Measurements from ENCODE around the gene CISTR. TPM values are rescaled to one million over a fixed set of nuclear protein-coding genes. Genes with fewer than 3 reads are reported as not detected.
A peak's percentile ranks its signal among the peaks of the same experiment; 100 is the strongest.

Gene CISTR
- total and polyA plus RNA-seq, 2 donors (not counting 1 experiment from before 2014, with no cell fraction given): not detected

DNA sequence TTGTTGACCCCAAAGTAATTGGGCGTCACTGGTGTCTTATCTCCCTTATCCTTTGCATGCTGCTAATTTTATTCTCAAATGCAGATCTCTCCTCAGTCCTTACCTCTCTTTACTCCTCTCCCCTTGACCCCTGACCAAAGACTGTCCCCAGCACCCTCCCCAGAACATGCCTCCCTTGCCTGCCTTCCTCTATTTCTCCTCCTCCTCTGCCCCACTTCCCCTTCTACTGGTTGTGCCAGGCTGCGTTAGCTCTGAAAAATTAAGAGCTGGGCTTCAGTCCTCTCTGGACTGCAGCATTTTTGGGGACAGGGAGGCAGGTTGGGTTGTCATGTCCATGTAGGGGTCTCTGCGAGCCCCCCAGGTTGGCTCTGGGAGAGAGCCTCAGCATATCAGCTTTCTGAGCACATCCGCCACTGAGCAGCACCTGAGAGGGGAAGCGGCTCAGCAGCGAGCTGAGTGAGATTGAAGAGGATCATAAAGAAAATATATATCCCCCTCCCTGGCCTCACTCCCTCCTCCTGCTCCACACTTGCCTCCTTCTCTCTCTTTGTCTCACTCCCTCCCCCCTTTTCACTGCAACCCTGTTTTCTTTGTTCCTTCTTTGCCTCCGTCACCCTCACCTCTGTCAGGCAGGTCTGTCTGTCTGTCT lies 6.4 kb upstream of the CISTR start:
- H3K4me2 ChIP-seq (ENCODE audit: extremely low read depth, insufficient read depth, low read length): no peak overlapping the region
- H3K27ac ChIP-seq (ENCODE audit: insufficient read depth, low read length): no peak overlapping the region
- DNase-seq (ENCODE audit: low read depth in 2 of 2): no peak
- no peaks in the 10 kb centered on the region for H3K9me3 ChIP-seq (ENCODE audit: control insufficient read depth, insufficient read depth, low read depth, low read length)
- H4K20me1 ChIP-seq (ENCODE audit: control insufficient read depth, extremely low read depth, insufficient read depth, low read length): no peaks in the 10 kb centered on the region
- H3K79me2 ChIP-seq (ENCODE audit: control insufficient read depth, insufficient read depth, low read length): no peaks in the 10 kb centered on the region
- no peaks in the 10 kb centered on the region for H3K4me1 ChIP-seq (ENCODE audit: control insufficient read depth, extremely low read depth, insufficient read depth, low read length)
- no peak overlapping the region for H3K4me3 ChIP-seq (replicated peaks in 1 of 4; ENCODE audit: control extremely low read depth in 1 of 4, insufficient read depth in 1 of 4, low read depth in 3 of 4, low read length in 4 of 4)
- no peaks in the 10 kb centered on the region for H3K36me3 ChIP-seq (ENCODE audit: control insufficient read depth, insufficient read depth, low read length)
- H2AFZ ChIP-seq (ENCODE audit: low read length): no peak overlapping the region
- H3K9ac ChIP-seq (ENCODE audit: insufficient read depth, low read length): no peak overlapping the region
- no peak for TF ChIP-seq EZH2 (IDR thresholded peaks at IDR 0.05; ENCODE audit: low read length, missing control alignments)
- TF ChIP-seq, protein P1, sequence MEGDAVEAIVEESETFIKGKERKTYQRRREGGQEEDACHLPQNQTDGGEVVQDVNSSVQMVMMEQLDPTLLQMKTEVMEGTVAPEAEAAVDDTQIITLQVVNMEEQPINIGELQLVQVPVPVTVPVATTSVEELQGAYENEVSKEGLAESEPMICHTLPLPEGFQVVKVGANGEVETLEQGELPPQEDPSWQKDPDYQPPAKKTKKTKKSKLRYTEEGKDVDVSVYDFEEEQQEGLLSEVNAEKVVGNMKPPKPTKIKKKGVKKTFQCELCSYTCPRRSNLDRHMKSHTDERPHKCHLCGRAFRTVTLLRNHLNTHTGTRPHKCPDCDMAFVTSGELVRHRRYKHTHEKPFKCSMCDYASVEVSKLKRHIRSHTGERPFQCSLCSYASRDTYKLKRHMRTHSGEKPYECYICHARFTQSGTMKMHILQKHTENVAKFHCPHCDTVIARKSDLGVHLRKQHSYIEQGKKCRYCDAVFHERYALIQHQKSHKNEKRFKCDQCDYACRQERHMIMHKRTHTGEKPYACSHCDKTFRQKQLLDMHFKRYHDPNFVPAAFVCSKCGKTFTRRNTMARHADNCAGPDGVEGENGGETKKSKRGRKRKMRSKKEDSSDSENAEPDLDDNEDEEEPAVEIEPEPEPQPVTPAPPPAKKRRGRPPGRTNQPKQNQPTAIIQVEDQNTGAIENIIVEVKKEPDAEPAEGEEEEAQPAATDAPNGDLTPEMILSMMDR (conservative IDR thresholded peaks at IDR 0.05 in 1 of 2, IDR thresholded peaks at IDR 0.05 in 1 of 2; ENCODE audit: low read depth in 1 of 2, low read length in 2 of 2): peak in 1 of 2 donors; percentile 1
- peaks cover 51% of the 10 kb centered on the region for H3K27me3 ChIP-seq (ENCODE audit: control insufficient read depth, insufficient read depth, low read length)

- TF ChIP-seq, protein P1 (conservative IDR thresholded peaks at IDR 0.05 in 1 of 2, IDR thresholded peaks at IDR 0.05 in 1 of 2; ENCODE audit: low read depth in 1 of 2, low read length in 2 of 2): peak; percentile 77 to 97
- TF ChIP-seq EZH2 (IDR thresholded peaks at IDR 0.05; ENCODE audit: low read length, missing control alignments): peak; percentile 67
- Histone ChIP-seq H3K4me3 (replicated peaks in 1 of 4; ENCODE audit: control extremely low read depth in 1 of 4, insufficient read depth in 1 of 4, low read depth in 3 of 4, low read length in 4 of 4) (peak overlapping the region in 1 of 4 experiments; percentile 20), H3K36me3 (ENCODE audit: control insufficient read depth, insufficient read depth, low read length) (no peaks in the 10 kb centered on the region), H3K27me3 (ENCODE audit: control insufficient read depth, insufficient read depth, low read length) (peaks cover 59% of the 10 kb centered on the region), H3K9ac (ENCODE audit: insufficient read depth, low read length) (no peak overlapping the region), H3K79me2 (ENCODE audit: control insufficient read depth, insufficient read depth, low read length) (no peaks in the 10 kb centered on the region), H4K20me1 (ENCODE audit: control insufficient read depth, extremely low read depth, insufficient read depth, low read length) (no peaks in the 10 kb centered on the region), H3K4me1 (ENCODE audit: control insufficient read depth, extremely low read depth, insufficient read depth, low read length) (no peaks in the 10 kb centered on the region), H2AFZ (ENCODE audit: low read length) (no peak overlapping the region), H3K27ac (ENCODE audit: insufficient read depth, low read length) (no peak overlapping the region), H3K4me2 (ENCODE audit: extremely low read depth, insufficient read depth, low read length) (peak overlapping the region; percentile 61), H3K9me3 (ENCODE audit: control insufficient read depth, insufficient read depth, low read depth, low read length) (no peaks in the 10 kb centered on the region)
- DNase-seq (ENCODE audit: low read depth in 2 of 2): peak; percentile 51 to 69
Measured at GRCh38 chr12:53757101-53757770, 5.5 kb upstream of the CISTR start.

DNA sequence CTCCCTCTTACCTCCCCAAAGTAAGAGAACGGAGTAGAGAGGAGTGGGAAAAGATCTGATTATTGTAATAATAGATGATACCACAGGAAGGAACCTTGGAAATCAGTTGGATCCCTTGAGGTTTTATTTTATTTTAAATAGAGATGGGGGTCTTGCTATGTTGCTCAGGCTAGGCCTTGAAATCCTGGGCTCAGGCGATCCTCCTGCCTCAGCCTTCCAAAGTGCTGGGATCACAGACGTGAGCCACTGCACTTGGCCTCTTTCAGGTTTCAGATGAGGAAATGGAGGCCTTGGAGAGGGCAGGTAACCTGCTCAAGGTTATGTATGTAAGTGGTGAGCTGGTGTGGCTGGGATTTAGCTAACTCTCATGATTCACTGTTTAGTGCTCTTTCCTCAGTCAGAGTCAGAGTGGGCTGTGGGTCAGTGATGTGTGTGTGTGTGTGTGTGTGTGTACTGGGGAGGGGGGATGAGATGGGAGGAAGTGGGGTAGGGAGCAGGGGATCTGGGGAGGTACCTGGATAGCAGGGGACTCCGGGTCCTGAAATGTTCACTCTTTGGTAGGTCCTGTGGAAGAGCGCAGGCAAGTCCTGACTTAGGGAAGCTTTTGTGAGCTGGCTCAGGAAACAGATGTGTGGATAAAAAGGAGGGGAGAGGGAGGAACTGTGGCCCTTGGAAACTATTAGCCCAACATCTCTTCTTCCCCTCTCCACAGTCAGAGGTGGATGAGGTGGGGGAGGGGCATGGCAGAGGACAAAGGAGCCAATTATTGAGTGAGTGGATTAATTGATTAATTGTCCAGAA lies 4.7 kb upstream of the CISTR start:
- H3K27ac ChIP-seq (ENCODE audit: insufficient read depth, low read length): no peak overlapping the region
- H4K20me1 ChIP-seq (ENCODE audit: control insufficient read depth, extremely low read depth, insufficient read depth, low read length): no peaks in the 10 kb centered on the region

More for the DNA sequence above, 4.7 kb upstream of the CISTR start:
- H3K4me1 ChIP-seq (ENCODE audit: control insufficient read depth, extremely low read depth, insufficient read depth, low read length): no peaks in the 10 kb centered on the region
- no peaks in the 10 kb centered on the region for H3K36me3 ChIP-seq (ENCODE audit: control insufficient read depth, insufficient read depth, low read length)
- peaks cover 67% of the 10 kb centered on the region for H3K27me3 ChIP-seq (ENCODE audit: control insufficient read depth, insufficient read depth, low read length)
- DNase-seq (ENCODE audit: low read depth in 2 of 2): no peak
- no peaks in the 10 kb centered on the region for H3K79me2 ChIP-seq (ENCODE audit: control insufficient read depth, insufficient read depth, low read length)
- TF ChIP-seq, protein P1 (conservative IDR thresholded peaks at IDR 0.05 in 1 of 2, IDR thresholded peaks at IDR 0.05 in 1 of 2; ENCODE audit: low read depth in 1 of 2, low read length in 2 of 2): no peak
- no peak for TF ChIP-seq EZH2 (IDR thresholded peaks at IDR 0.05; ENCODE audit: low read length, missing control alignments)
- peak overlapping the region; percentile 61 for H3K4me2 ChIP-seq (ENCODE audit: extremely low read depth, insufficient read depth, low read length)
- H3K4me3 ChIP-seq (replicated peaks in 1 of 4; ENCODE audit: control extremely low read depth in 1 of 4, insufficient read depth in 1 of 4, low read depth in 3 of 4, low read length in 4 of 4): peak overlapping the region in 1 of 4 experiments; percentile 20
- no peak overlapping the region for H3K9ac ChIP-seq (ENCODE audit: insufficient read depth, low read length)
- H2AFZ ChIP-seq (ENCODE audit: low read length): no peak overlapping the region
- no peaks in the 10 kb centered on the region for H3K9me3 ChIP-seq (ENCODE audit: control insufficient read depth, insufficient read depth, low read depth, low read length)

All from fibroblast of lung (primary cell).